WTC11 (cell line): ENCODE results near the gene GCDH. TPM values are rescaled to one million over a fixed set of nuclear protein-coding genes. Genes with fewer than 3 reads are reported as not detected.
A peak's percentile ranks its signal among the peaks of the same experiment; 100 is the strongest.

Experiments used
- ATAC-seq: fragments of 200-7000 bp; cut with Tn5 transposase; 2 replicates; pipeline ENCODE4 v1.10.0; 2021; ENCODE audit warnings: mild to moderate bottlenecking, moderate library complexity
- CTCF ChIA-PET: fragments of 300-600 bp; sonication (Branson Sonifier 250); formaldehyde crosslinking; loops from one replicate; lab custom pipeline; 2021; ENCODE audit warnings: antibody characterized with exemption; lab: Charles Lee
- POLR2A ChIA-PET: fragments of 350-600 bp; sonication (Branson Sonifier 250); formaldehyde crosslinking; loops from one replicate; lab custom pipeline; 2021; ENCODE audit warnings: antibody characterized with exemption; lab: Charles Lee
- DNase-seq: peaks from one replicate; pipeline ENCODE4 v3.0.0; 2021; ENCODE audit warnings: low spot score
- H3K27ac Mint-ChIP-seq: 2 replicates; pipeline ENCODE4 v1.8.0; 2021; ENCODE audit warnings: mixed read lengths
- H3K27me3 Mint-ChIP-seq: 2 replicates; pipeline ENCODE4 v1.8.0; 2021; ENCODE audit warnings: low read depth, mild to moderate bottlenecking, moderate library complexity, mixed read lengths
- H3K36me3 Mint-ChIP-seq: 2 replicates; pipeline ENCODE4 v1.8.0; 2021; ENCODE audit warnings: mixed read lengths
- H3K4me1 Mint-ChIP-seq: 2 replicates; pipeline ENCODE4 v1.8.0; 2022; ENCODE audit warnings: mixed read lengths
- H3K4me3 Mint-ChIP-seq: 2 replicates; pipeline ENCODE4 v1.8.0; 2021; ENCODE audit warnings: mild to moderate bottlenecking, moderate library complexity, mixed read lengths
- H3K9me3 Mint-ChIP-seq: 2 replicates; pipeline ENCODE4 v1.8.0; 2021; ENCODE audit warnings: mixed read lengths
- CBFB ChIP-seq: sonication (generic); formaldehyde crosslinking; IDR thresholded peaks from 2 replicates; pipeline ENCODE4 v1.8.1; 2022; ENCODE audit warnings: mild to moderate bottlenecking, low read depth, missing genetic modification reagents
- ESRRA ChIP-seq: sonication (generic); formaldehyde crosslinking; IDR thresholded peaks from 2 replicates; pipeline ENCODE4 v1.8.1; 2022; ENCODE audit warnings: mild to moderate bottlenecking, missing genetic modification reagents, borderline replicate concordance
- FOXK1 ChIP-seq: sonication (generic); formaldehyde crosslinking; IDR thresholded peaks from 2 replicates; pipeline ENCODE4 v1.8.0; 2022; ENCODE audit warnings: mild to moderate bottlenecking, moderate library complexity, missing genetic modification reagents
- JUN ChIP-seq: sonication (generic); formaldehyde crosslinking; IDR thresholded peaks from 2 replicates; pipeline ENCODE4 v1.8.0; 2023; ENCODE audit warnings: mild to moderate bottlenecking, missing genetic modification reagents
- MYBL2 ChIP-seq: sonication (generic); formaldehyde crosslinking; IDR thresholded peaks from 2 replicates; pipeline ENCODE4 v1.8.1; 2023; ENCODE audit warnings: mild to moderate bottlenecking, moderate library complexity, missing genetic modification reagents
- NFYB ChIP-seq: sonication (generic); formaldehyde crosslinking; conservative IDR thresholded peaks from 2 replicates; pipeline ENCODE4 v1.8.0; 2022; ENCODE audit warnings: low read depth, missing genetic modification reagents
- ZNF232 ChIP-seq: sonication (generic); formaldehyde crosslinking; IDR thresholded peaks from 2 replicates; pipeline ENCODE4 v1.8.0; 2022; ENCODE audit warnings: mild to moderate bottlenecking, missing genetic modification reagents
- ZNF263 ChIP-seq: sonication (generic); formaldehyde crosslinking; IDR thresholded peaks from 2 replicates; pipeline ENCODE4 v1.8.1; 2022; ENCODE audit warnings: low read depth, mild to moderate bottlenecking, moderate library complexity, missing genetic modification reagents
- ZNF317 ChIP-seq: sonication (generic); formaldehyde crosslinking; IDR thresholded peaks from 2 replicates; pipeline ENCODE4 v1.8.1; 2023; ENCODE audit warnings: low read depth, mild to moderate bottlenecking, moderate library complexity, missing genetic modification reagents, borderline replicate concordance
- ZNF671 ChIP-seq: fragments of 250-450 bp; sonication (Bioruptor Pico); IDR thresholded peaks from 2 replicates; pipeline ENCODE4 v1.8.0; 2021; ENCODE audit warnings: mild to moderate bottlenecking
- total RNA-seq: library from RNA; stranded (reverse); gene quantifications from 3 replicates; pipeline ENCODE4 v1.2.3, GENCODE V29; 2021
- TF ChIP-seq, protein P1 (sequence below): sonication (generic); formaldehyde crosslinking; IDR thresholded peaks from 2 replicates; pipeline ENCODE4 v1.8.1; 2023; ENCODE audit warnings: mild to moderate bottlenecking, missing genetic modification reagents, moderate library complexity
- TF ChIP-seq, protein P2 (sequence below): sonication (generic); formaldehyde crosslinking; IDR thresholded peaks from 2 replicates; pipeline ENCODE4 v1.8.1; 2022; ENCODE audit warnings: missing genetic modification reagents, borderline replicate concordance
- TF ChIP-seq, protein P3 (sequence below): sonication (generic); formaldehyde crosslinking; IDR thresholded peaks from 2 replicates; pipeline ENCODE4 v1.8.0; 2022; ENCODE audit warnings: mild to moderate bottlenecking, missing genetic modification reagents
- TF ChIP-seq, protein P4 (sequence below): sonication (generic); formaldehyde crosslinking; IDR thresholded peaks from 2 replicates; pipeline ENCODE4 v1.8.1; 2023; ENCODE audit warnings: mild to moderate bottlenecking, moderate library complexity, missing genetic modification reagents
- TF ChIP-seq, protein P5 (sequence below): fragments of 250-450 bp; sonication (Bioruptor Pico); IDR thresholded peaks from 2 replicates; pipeline ENCODE4 v2.1.2; 2022; ENCODE audit warnings: mild to moderate bottlenecking, moderate library complexity
- TF ChIP-seq, protein P6 (sequence below): sonication (generic); formaldehyde crosslinking; IDR thresholded peaks from 2 replicates; pipeline ENCODE4 v1.8.0; 2022; ENCODE audit warnings: mild to moderate bottlenecking, missing genetic modification reagents

The GCDH gene
- total RNA-seq, 1 experiment from 2014 or later, result 69.0 TPM

DNA sequence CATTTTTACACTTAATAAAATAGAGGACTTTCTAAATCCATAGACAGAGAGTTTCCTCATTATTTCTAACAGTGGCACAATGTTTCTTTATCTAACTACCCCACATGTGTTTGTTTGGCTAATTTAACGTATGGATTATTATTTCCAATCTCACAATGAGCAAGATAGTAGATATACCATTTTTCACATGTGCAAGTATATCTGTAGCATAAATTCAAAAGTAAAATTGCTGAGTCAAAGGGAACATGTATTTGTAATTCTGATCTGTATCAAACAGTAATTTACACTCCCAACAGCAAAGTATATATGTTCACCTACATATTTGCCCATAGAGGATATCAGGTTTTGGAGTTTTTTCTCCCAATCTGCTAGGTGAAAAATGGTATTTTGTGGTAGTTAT is 34.3 kb upstream of the GCDH start:
- H3K27me3 Mint-ChIP-seq, result no peaks in the 10 kb centered on the region
- TF ChIP-seq, protein P1, sequence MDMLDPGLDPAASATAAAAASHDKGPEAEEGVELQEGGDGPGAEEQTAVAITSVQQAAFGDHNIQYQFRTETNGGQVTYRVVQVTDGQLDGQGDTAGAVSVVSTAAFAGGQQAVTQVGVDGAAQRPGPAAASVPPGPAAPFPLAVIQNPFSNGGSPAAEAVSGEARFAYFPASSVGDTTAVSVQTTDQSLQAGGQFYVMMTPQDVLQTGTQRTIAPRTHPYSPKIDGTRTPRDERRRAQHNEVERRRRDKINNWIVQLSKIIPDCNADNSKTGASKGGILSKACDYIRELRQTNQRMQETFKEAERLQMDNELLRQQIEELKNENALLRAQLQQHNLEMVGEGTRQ, result no peak
- TF ChIP-seq, protein P2, sequence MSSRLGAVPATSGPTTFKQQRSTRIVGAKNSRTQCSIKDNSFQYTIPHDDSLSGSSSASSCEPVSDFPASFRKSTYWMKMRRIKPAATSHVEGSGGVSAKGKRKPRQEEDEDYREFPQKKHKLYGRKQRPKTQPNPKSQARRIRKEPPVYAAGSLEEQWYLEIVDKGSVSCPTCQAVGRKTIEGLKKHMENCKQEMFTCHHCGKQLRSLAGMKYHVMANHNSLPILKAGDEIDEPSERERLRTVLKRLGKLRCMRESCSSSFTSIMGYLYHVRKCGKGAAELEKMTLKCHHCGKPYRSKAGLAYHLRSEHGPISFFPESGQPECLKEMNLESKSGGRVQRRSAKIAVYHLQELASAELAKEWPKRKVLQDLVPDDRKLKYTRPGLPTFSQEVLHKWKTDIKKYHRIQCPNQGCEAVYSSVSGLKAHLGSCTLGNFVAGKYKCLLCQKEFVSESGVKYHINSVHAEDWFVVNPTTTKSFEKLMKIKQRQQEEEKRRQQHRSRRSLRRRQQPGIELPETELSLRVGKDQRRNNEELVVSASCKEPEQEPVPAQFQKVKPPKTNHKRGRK, result no peak
- no peak for TF ChIP-seq ZNF317 (CRISPR knock-in tag)
- TF ChIP-seq, protein P3, sequence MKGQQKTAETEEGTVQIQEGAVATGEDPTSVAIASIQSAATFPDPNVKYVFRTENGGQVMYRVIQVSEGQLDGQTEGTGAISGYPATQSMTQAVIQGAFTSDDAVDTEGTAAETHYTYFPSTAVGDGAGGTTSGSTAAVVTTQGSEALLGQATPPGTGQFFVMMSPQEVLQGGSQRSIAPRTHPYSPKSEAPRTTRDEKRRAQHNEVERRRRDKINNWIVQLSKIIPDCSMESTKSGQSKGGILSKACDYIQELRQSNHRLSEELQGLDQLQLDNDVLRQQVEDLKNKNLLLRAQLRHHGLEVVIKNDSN (CRISPR knock-in tag), result no peak
- TF ChIP-seq ZNF671 (CRISPR knock-in tag), result no peak
- TF ChIP-seq, all 79 proteins: peak for 0
- Mint-ChIP-seq H3K4me1 (no peaks in the 10 kb centered on the region), H3K9me3 (peaks cover 12% of the 10 kb centered on the region), H3K36me3 (peaks cover 34% of the 10 kb centered on the region), H3K4me3 (no peak overlapping the region), H3K27ac (no peak overlapping the region)
- POLR2A ChIA-PET, result no interaction called here
- ATAC-seq, result no peak
- DNase-seq, result no peak
- CTCF ChIA-PET, result interaction anchor here (3.0 kb wide), 1 partner anchor 9 kb away, joined by 11 read pairs; no protein-coding TSS in a partner anchor

DNA sequence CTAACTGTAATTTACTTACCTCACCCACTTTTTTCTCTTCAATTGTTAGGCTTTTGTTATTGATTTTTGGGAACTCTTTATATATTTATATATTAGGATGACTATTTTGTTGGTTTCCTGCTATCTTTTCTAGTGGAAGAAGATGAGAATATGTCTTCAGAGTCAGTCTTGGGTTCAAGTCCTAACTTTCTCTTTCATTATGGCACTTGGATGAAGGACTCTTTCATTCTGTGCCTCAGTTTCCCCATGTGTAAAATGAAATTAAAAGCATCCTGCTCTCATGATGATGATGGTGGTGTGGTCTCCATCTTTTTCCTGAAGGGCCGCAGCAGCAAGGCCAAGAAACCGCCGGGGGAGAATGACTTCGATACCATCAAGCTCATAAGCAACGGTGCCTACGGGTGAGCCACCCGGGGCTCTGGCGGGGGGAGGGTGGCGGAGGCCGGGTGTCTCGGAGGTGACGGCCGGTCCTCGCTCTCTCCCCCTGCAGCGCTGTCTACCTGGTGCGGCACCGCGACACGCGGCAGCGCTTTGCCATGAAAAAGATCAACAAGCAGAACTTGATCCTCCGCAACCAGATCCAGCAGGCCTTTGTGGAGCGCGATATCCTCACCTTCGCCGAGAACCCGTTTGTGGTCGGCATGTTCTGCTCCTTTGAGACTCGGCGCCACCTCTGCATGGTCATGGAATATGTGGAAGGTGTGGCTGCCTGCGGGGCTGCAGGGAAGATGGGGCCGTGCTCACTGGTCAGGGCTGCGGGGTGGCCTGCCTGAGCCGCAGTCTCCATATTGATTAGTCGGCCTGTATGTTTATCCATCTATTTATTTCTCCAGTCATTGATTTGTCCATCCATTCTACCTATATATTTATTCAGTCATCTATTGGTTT is 32.7 kb upstream of the GCDH start:
- ATAC-seq (peak; percentile 63), DNase-seq (no peak)
- Mint-ChIP-seq H3K9me3 (peaks cover 12% of the 10 kb centered on the region), H3K4me3 (no peak overlapping the region), H3K36me3 (peaks cover 34% of the 10 kb centered on the region), H3K27me3 (0 out of 2 replicates have a peak, but pooled peaks cover 2% of the 10 kb centered on the region), H3K27ac (no peak overlapping the region), H3K4me1 (no peaks in the 10 kb centered on the region)
- TF ChIP-seq NFYB (no peak), ZNF263 (CRISPR knock-in tag) (no peak), ZNF232 (CRISPR knock-in tag) (no peak), CBFB (no peak), FOXK1 (CRISPR knock-in tag) (no peak), JUN (no peak), ESRRA (CRISPR knock-in tag) (no peak), MYBL2 (CRISPR knock-in tag) (no peak)
- TF ChIP-seq, protein P1, result no peak
- TF ChIP-seq, protein P4, sequence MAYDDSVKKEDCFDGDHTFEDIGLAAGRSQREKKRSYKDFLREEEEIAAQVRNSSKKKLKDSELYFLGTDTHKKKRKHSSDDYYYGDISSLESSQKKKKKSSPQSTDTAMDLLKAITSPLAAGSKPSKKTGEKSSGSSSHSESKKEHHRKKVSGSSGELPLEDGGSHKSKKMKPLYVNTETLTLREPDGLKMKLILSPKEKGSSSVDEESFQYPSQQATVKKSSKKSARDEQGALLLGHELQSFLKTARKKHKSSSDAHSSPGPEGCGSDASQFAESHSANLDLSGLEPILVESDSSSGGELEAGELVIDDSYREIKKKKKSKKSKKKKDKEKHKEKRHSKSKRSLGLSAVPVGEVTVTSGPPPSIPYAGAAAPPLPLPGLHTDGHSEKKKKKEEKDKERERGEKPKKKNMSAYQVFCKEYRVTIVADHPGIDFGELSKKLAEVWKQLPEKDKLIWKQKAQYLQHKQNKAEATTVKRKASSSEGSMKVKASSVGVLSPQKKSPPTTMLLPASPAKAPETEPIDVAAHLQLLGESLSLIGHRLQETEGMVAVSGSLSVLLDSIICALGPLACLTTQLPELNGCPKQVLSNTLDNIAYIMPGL (CRISPR knock-in tag), result no peak
- TF ChIP-seq, protein P5, sequence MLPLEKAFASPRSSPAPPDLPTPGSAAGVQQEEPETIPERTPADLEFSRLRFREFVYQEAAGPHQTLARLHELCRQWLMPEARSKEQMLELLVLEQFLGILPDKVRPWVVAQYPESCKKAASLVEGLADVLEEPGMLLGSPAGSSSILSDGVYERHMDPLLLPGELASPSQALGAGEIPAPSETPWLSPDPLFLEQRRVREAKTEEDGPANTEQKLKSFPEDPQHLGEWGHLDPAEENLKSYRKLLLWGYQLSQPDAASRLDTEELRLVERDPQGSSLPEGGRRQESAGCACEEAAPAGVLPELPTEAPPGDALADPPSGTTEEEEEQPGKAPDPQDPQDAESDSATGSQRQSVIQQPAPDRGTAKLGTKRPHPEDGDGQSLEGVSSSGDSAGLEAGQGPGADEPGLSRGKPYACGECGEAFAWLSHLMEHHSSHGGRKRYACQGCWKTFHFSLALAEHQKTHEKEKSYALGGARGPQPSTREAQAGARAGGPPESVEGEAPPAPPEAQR (CRISPR knock-in tag), result no peak
- TF ChIP-seq, protein P6, sequence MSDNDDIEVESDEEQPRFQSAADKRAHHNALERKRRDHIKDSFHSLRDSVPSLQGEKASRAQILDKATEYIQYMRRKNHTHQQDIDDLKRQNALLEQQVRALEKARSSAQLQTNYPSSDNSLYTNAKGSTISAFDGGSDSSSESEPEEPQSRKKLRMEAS (CRISPR knock-in tag), result no peak
- CTCF ChIA-PET, result interaction anchor here (1.2 to 3.0 kb wide), 2 partner anchors 11 to 33 kb away, joined by 5 to 11 read pairs; no protein-coding TSS in a partner anchor
- POLR2A ChIA-PET, result interaction anchor here (0.6 to 0.7 kb wide), 2 partner anchors 187 to 201 kb away, joined by 4 to 6 read pairs; no protein-coding TSS in a partner anchor
